Body of pancreas (tissue), 4 donors: ENCODE results near the gene KIF22.

Experiments
- CTCF ChIP-seq, 7 experiments: fragments of 450-650 bp in 4 of 7; fragments of 200-600 bp in 3 of 7; sonication (generic) in 3 of 7; IDR thresholded peaks; one replicate each; pipeline ENCODE4 v1.5.1; 2016 to 2019; ENCODE audit warnings: antibody characterized with exemption in 7 of 7
- POLR2A ChIP-seq, 3 donors: fragments of 450-650 bp; IDR thresholded peaks; one replicate each; pipeline ENCODE4 v1.6.1; 2016; ENCODE audit warnings: antibody characterized with exemption in 3 of 3, mild to moderate bottlenecking in 2 of 3

- TF ChIP-seq POLR2A (IDR thresholded peaks at IDR 0.05), result no peak
- TF ChIP-seq CTCF (IDR thresholded peaks at IDR 0.05), result no peak
Observed at GRCh38 chr16:29743827-29744531, 46.6 kb upstream of the KIF22 start.
